GM18502 (cell line): Measurements from ENCODE around the gene H2BW2.
"Not testable (repeated sequence)": the region's sequence is repeated elsewhere in the genome, so short reads cannot be mapped to it uniquely, and the experiment has no call there.

ENCODE experiments used
- ATAC-seq: cut with Tn5 transposase; IDR thresholded peaks from one replicate; pipeline ENCODE4 v1.9.1; 2021; ENCODE audit warnings: mild to moderate bottlenecking; ENCODE audit not compliant: unreplicated experiment, poor library complexity

H2BW2 gene

DNA sequence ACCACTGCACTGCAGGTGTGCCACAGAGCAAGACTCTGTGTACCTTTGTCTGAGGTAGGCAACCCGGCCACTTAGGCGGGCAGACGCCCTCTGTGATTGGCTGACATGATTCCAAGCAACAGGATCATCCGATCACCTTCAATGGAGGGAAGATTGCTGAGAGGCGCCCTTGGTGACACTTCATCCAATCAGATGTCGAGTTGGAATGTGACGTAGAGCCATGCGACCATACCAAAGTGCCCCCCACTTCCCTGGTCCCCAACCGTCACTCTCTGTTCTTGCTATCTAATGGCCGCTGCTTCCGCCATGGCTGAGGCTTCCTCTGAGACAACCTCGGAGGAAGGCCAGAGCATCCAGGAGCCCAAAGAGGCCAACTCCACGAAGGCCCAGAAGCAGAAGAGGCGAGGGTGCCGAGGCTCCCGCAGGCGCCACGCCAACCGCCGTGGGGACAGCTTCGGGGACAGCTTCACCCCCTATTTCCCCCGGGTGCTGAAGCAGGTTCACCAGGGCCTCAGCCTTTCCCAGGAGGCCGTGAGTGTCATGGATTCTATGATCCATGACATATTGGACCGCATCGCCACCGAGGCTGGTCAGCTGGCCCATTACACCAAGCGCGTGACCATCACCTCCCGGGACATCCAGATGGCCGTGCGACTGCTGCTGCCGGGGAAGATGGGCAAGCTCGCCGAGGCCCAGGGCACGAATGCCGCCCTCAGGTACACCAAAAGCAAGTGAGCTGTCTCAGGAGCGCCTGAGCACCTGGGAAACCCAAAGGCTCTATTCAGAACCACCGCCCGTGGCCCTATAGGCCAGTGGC lies at the start of gene H2BW2:
TSS of gene H2BW2 (plus strand) at position 268 of the 817 bp plus-strand sequence. CDS start at position 307, 39 bp downstream.
- no peak for ATAC-seq

DNA sequence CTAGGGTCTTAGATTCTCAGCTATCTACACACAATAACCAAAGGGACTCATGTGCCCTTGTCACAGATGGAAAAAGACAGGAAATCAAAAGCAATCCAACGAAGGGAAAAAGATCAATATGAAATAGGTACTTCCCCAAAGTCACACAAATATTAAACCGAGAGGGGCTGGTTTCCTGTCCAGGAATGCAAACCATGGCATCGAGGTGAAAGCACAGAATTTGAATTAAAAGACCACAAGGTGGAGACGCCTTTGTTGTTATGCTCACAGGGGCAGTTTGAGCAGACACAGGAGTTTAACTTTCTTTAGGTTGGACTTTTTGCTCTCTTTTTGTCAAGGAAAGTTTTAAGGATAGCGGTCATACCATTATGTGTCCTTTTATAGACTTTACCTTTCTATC lies 40.5 kb upstream of the H2BW2 start:
- peak; percentile 77 for ATAC-seq

- ATAC-seq, result no peak
Observed at GRCh38 chrX:104008831-104009230, 30.9 kb upstream of the H2BW2 start.

DNA sequence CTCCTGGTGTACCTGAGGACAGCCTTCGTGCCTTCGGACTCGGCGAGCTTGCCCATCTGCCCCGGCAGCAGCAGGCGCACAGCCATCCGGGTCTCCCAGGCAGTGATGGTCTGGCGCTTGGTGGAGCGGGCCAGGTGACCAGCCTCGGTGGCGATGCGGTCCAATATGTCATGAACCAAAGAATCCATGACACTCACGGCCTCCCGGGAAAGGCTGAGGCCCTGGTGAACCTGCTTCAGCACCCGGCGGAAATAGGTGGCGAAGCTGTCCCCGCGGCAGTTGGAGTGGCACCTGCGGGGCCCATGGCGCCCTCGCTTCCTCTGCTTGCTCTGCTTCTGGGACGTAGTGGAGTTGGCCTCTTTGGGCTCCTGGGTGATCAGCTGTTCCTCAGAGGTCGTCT lies 26.6 kb upstream of the H2BW2 start:
- no peak for ATAC-seq

GRCh38 chrX:104013606-104014005 lies 26.1 kb upstream of the H2BW2 start, which contains the start of gene H2BW1:
H2BW1 (minus strand) TSS chrX:104013708; CDS start chrX:104013576, 132 bp downstream.
- no peak for ATAC-seq

DNA sequence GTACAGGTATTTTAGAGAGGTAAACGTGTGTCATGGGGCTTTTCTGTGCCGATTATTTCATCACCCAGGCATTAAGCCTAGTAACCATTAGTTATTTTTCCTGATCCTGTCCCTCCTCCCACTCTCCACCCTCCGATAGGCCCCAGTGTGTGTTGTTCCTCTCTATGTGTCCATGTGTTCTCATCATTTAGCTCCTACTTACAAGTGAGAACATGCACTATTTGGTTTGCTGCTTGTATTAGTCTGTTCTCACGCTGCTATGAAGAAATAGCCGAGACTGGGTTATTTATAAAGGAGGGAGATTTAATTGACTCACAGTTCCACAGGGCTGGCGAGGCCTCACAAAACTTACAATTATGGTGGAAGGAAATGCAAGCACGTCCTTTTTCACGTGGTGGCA lies 24.2 kb upstream of the H2BW2 start:
- not testable (repeated sequence) for ATAC-seq

GRCh38 chrX:104018126-104018525 lies 21.6 kb upstream of the H2BW2 start:
- no peak for ATAC-seq

- no peak for ATAC-seq
Observed at GRCh38 chrX:104041003-104041402, 1.2 kb downstream of the H2BW2 start.

GRCh38 chrX:104045642-104046041 lies 5.9 kb downstream of the H2BW2 start:
- ATAC-seq, result no peak

DNA sequence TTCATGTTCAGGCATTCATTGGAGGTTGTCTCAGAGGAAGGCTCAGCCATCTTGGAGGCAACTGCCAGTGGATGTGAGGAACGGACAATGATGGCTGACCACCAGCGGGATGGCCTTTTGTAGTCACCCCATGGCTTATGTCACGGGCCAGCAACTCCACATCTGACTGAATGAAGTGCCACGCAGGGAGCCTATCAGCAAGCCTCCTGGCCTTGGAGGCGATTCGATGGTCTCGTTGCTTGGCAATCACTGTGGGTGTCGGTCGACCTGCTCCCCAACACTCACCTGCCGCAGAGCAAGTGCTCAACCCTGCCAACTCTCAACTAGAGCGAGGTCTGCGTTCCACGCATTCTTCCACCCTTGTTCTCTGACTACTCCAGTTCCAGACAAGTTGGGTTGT lies 7.4 kb downstream of the H2BW2 start:
- ATAC-seq, result no peak

DNA sequence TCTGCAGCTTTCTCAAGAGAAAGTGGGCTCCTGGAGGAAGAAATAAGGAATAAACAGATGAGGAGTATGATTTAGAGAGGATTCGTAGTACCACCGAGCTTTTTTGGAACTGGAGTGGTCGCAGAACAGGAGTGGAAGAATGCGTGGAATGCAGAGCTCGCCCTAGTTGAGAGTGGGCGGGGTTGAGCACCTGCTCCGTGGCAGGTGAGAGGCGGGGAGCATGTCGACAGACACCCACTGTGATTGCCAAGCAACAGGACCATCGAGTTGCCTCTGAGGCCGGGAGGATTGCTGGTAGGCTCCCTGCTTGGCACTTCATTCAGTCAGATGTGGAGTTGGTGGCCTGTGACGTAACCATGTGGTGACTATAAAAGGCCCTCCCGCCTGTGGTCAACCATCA lies 15.2 kb downstream of the H2BW2 start:
- not testable (repeated sequence) for ATAC-seq

- not testable (repeated sequence) for ATAC-seq
Observed at GRCh38 chrX:104062636-104063035, 22.9 kb downstream of the H2BW2 start.

DNA sequence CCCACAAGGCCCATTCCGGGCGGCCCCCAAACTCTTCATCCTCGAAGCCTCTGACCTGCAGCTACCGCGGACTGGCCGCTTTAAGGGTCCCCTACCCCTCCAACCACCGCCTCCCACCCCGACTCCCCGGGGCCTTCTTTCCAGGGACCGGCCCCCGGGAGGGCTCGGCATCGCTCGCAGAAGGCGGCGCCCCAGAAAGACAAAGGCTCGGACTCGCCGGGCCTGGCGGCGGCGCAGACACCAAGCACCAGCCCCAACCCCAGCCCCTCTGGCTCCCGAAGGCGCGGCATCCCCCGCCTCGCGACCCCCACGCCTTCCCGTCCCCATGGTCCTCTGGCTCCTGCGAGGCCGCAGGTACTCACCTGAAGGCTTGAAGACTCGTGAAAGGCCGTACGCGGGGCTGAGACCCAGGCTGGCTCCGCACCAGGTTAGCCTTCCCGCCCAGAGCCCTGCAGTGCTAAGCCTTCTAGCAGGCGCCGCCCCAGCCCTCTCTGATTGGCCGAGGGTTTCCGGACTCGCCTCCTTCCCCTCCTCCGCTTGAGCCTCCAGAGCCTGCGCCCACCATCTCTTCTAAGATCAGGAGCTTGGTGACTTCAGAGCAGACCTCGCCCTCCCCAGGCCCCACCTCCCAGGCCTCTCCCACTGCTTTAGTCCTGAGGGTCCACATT lies 36.2 kb downstream of the H2BW2 start, which contains the start of gene TMSB15C:
TSS of gene TMSB15C (minus strand) at position 459 of the 668 bp plus-strand sequence.
- ATAC-seq, result peak; percentile 97

DNA sequence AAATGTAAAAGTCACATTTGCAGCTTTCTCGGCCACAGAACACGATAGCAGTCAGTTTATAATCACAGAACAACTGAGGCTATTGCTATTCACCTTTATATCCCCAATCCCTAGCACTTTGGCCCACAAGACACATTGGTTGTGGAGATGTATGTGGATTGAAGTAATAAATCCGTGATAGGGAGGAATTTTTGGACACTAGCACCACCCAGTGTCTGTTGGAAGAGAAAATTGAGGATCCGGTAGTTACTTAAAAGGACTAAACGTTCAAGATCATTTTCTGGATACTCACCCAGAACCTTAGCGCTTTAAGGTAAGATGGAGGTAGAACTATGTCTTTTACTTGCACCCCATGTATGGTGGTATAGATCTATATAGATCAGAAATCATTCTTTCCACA lies 38.1 kb downstream of the H2BW2 start:
- not testable (repeated sequence) for ATAC-seq

DNA sequence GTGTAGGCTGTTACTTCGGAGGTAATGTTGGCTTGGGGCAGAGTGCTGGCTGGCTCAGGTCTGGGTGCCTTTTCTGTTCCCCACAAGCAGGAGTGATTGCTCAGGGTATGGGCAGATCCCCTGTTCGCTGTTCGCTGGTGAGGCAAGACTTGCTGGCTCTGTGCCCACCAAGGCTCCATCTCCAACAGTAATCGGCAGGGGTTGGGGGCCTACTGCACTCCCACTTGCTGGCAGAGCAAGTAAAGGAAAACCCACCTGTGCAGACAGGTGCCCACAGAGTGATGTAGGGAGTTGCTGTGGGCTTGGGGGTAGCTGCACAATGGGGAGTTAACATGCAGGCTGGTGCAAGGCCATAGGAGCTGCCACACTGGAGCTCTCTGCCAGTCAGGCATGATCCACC lies 44.3 kb downstream of the H2BW2 start:
- ATAC-seq, result no peak

DNA sequence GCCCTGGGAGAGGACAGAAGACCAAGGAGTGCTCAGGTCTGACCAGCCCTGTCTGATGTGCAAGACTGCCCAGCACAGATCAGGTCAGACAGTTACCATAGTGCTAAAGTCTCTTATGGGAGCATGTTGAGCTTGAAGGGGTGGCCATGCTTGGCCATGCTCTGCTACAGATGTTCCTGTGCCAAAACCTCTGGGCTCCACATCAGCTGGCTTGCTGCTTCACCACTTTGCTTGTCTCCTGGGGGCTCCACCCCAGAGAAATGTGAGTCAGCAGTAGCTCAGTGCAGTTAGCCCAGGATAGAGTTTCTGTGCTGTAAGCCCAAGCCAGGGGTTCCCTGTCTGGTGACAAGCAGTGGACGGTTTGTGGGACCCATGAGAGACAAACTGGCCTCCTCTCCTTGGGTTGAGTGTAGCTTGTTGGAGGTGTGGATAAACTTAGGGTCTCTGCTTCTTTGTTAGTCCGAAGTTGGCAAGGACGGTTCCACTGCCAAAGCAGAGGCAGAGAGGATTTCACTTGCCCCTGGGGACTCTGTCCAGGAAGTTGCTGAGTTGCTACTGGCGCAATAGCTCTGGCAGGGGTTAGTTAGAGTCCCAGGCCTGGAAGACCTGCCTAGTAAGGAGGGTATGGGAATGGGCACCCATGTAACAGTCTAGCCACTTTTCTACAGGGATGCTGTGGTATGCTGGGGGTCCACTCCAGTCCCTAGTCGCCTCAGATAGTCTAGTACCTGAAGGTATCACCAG lies 45.0 kb downstream of the H2BW2 start:
- ATAC-seq, result no peak

DNA sequence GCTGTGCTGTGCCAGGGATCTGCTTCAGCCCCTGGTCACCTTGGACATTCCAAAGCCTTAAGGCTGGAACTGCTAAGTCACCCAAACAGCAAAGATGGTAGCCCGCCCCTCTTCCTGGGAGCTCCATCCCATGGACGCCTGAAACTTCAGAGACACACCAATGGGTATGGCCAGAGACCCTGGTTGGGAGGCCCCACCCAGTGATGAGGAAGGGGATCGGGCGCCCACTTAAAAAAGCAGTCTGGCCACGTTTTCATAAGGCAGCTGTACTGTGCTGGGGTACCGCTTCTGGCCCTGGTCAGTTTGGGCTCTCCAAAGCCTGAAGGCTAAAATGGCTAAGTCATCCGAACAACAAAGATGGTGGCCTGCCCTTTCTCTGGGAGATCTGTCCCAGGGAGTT lies 45.7 kb downstream of the H2BW2 start:
- no peak for ATAC-seq

DNA sequence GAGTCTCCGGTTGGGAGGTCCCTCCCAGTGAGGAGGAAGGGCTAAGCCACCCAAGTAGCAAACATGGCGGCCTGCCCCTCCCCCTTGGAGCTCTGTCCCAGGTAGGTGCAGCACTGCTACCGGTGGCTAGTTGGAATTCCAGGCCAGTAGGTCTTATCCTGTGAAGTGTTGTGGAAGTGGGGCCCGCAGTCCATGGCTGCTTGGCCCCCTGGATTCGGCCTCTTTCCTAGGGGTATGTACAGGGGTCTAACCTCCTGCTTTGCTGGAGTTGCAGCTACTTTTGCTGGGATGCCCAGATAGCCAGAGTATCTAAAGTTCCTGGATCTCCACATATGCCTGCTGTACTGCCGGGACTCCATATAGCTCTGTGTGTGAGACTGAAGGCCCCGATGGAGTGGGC lies 46.2 kb downstream of the H2BW2 start:
- no peak for ATAC-seq
